ENCODE data around the gene PGM2L1.

Gene PGM2L1

DNA sequence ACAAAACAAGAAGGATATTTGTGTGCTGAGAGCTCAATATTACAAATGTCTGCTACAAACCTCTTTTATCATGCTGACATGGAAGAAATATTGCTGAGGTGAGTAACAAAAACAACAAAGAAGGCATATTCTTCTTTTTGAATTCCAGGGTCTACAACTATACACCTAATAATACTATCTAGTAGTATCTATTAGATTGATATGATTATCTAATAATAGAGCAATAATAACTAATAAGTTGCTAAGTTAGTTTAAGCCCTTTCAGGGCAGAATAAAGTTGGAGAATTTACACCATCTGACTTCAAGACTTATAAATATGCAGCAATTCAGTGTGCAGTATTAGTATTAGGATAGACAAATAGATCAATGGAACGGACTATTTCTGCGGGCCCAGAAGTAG, 11.4 kb upstream of the PGM2L1 start:
- no peak for TF ChIP-seq POLR2AphosphoS5 (IDR thresholded peaks at IDR 0.05; ENCODE audit: low read depth, low read length)
- TF ChIP-seq POLR2A (IDR thresholded peaks at IDR 0.05; ENCODE audit: low read depth, low read length): no peak
- TF ChIP-seq SPI1 (IDR thresholded peaks at IDR 0.05; ENCODE audit: low read depth, low read length): no peak
- no peak for TF ChIP-seq POU2F2 (IDR thresholded peaks at IDR 0.05; ENCODE audit: low read depth, low read length)
- TF ChIP-seq PAX5 (IDR thresholded peaks at IDR 0.05; ENCODE audit: insufficient read depth, low read length, severe bottlenecking): no peak
- no peak for TF ChIP-seq TAF1 (IDR thresholded peaks at IDR 0.05; ENCODE audit: low read depth, low read length)
- DNase-seq (ENCODE audit: insufficient read length, low spot score) (no peak), FAIRE-seq (no peak)

DNA sequence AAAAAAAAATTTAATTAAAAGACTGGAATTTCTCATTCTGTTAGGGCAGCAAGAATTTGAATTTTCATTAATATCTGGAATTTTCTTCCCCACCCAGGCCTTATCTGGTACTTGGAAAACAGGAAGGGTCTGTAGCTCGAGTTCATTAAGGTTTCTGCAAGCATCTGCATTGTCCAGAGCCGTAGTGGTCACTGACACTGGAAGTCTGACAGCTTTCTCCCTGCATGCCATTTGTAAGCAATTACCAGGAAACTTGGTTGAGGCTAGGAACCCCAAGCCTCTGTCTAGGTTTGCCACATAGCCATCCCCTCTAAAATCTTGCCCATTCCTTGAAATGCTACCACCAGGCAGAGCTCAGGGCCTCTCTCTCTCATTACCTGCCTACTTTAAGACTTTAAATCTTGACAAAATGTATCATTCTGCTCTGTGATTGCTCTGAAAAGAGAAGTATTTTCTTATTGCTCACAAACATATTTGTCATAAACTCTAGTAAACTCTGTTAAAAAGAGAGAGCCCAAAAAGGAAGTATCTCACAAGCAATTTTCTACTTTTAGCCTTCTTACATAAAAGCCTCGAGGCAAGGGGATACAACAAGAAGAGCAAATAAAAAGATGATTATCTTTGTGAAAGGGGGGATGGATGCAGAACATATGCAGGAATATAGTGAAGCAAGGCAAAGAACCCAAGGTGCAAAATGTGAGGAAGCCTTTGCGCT, 5.5 kb upstream of the PGM2L1 start:
- no peak for DNase-seq (ENCODE audit: insufficient read length, low spot score)
- FAIRE-seq: no peak
- TF ChIP-seq PAX5 (IDR thresholded peaks at IDR 0.05; ENCODE audit: insufficient read depth, low read length, severe bottlenecking) (no peak), SPI1 (IDR thresholded peaks at IDR 0.05; ENCODE audit: low read depth, low read length) (no peak), POLR2AphosphoS5 (IDR thresholded peaks at IDR 0.05; ENCODE audit: low read depth, low read length) (no peak)

DNA sequence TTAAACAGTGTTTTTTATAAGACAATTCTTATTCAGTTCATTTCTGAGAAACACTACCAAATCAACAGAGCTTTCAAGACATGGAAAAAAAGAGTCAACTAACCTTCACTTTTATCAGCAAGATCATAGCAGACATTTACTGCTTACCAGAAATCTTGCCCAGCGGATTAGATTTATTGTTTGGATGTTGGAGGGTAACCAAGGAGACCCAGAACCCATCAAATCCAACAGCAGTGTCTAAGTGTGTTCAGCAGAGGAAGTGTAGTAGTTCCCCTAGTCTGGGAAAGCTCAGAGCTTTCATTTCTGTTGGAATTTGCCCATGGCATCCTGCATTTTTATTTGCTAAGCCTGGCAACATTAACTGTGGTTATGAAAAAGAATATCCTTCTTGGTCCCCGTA, 2.4 kb upstream of the PGM2L1 start:
- no peak for DNase-seq (ENCODE audit: insufficient read length, low spot score)
- TF ChIP-seq SPI1 (IDR thresholded peaks at IDR 0.05; ENCODE audit: low read depth, low read length) (no peak), POU2F2 (IDR thresholded peaks at IDR 0.05; ENCODE audit: low read depth, low read length) (no peak), TAF1 (IDR thresholded peaks at IDR 0.05; ENCODE audit: low read depth, low read length) (no peak), PAX5 (IDR thresholded peaks at IDR 0.05; ENCODE audit: insufficient read depth, low read length, severe bottlenecking) (no peak), POLR2AphosphoS5 (IDR thresholded peaks at IDR 0.05; ENCODE audit: low read depth, low read length) (no peak), POLR2A (IDR thresholded peaks at IDR 0.05; ENCODE audit: low read depth, low read length) (no peak)
- FAIRE-seq: no peak

DNA sequence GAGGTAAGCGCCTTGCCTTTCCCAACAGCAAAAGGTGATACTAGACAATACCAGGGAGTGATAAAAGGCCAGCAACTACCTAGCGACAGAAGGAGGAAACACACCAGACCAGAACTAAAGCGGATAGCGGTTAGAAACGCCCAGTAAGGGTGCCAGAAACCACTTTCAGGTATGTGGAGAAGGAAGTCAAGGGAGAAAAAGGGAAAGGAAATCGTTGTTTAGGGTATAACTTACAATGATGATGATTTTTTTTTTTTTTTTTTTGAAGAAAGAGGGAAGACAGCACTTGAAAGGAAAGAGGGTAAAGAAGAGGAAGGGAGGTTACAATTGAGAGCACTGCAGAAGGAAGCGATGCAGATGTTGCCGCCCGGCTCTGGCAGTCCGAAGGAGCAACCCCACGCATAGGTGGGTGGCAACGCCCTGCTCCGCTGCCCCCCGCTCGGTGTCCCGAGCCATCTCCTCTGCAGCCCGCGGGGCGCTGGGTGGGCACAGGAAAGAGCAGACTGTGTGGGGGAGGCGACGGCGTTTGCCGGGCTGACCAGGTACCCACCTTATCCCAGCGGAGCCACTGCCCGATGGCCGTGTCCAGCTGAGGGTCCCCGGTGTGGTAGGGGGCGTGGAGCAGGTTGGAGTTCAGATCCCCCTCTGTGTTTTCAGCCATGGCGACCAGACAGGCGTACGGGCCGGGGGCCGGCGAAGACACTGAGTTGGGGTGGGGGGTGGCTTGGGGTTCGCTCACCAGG, 561 bp downstream of the PGM2L1 start:
- DNase-seq (ENCODE audit: insufficient read length, low spot score) (peak; percentile 25), FAIRE-seq (peak; percentile 16)
- TF ChIP-seq TAF1 (IDR thresholded peaks at IDR 0.05; ENCODE audit: low read depth, low read length): no peak
- TF ChIP-seq POLR2A (IDR thresholded peaks at IDR 0.05; ENCODE audit: low read depth, low read length): no peak
- TF ChIP-seq SPI1 (IDR thresholded peaks at IDR 0.05; ENCODE audit: low read depth, low read length): no peak
- TF ChIP-seq PAX5 (IDR thresholded peaks at IDR 0.05; ENCODE audit: insufficient read depth, low read length, severe bottlenecking): no peak
- no peak for TF ChIP-seq POLR2AphosphoS5 (IDR thresholded peaks at IDR 0.05; ENCODE audit: low read depth, low read length)
- TF ChIP-seq POU2F2 (IDR thresholded peaks at IDR 0.05; ENCODE audit: low read depth, low read length): no peak

DNA sequence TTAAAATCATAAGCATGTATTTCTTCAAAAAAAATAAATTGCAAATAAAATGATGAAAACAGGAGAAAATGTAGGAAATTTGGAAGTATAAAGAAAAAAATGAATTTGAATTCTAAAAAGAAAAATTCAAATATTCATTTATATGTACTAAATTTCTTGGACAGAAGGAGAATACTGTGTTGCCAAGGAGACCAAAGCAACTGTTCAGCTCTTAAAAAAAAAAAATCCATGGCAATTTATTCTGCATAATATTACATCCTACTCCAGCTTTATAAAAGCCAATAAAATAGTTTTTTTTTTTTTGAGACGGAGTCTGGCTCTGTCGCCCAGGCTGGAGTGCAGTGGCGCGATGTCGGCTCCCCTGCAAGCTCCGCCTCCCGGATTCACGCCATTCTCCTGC, 6.0 kb downstream of the PGM2L1 start:
- TF ChIP-seq POLR2A (IDR thresholded peaks at IDR 0.05; ENCODE audit: low read depth, low read length): no peak
- TF ChIP-seq PAX5 (IDR thresholded peaks at IDR 0.05; ENCODE audit: insufficient read depth, low read length, severe bottlenecking): no peak
- no peak for TF ChIP-seq POU2F2 (IDR thresholded peaks at IDR 0.05; ENCODE audit: low read depth, low read length)
- FAIRE-seq (no peak), DNase-seq (ENCODE audit: insufficient read length, low spot score) (no peak)

DNA sequence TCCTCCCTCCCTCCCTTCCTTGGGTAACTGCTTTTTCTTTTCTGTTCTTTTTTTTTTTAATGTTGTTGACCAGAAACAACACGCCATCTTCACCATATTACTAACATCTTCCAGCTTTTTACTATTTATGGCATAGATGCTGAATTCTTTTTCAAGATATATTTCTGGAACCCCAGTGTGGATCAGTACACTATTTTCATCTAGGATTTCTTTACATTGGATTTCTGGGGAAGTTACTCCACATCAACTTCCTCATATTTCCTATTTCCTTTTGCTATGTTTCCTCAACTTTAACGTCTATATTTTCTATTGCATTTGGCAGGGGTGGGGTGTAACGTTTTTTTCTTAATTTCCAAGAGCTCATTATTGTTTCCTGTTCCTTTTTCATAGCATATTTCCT, 7.0 kb downstream of the PGM2L1 start:
- no peak for FAIRE-seq
- TF ChIP-seq POLR2AphosphoS5 (IDR thresholded peaks at IDR 0.05; ENCODE audit: low read depth, low read length) (no peak), SPI1 (IDR thresholded peaks at IDR 0.05; ENCODE audit: low read depth, low read length) (no peak), POU2F2 (IDR thresholded peaks at IDR 0.05; ENCODE audit: low read depth, low read length) (no peak), PAX5 (IDR thresholded peaks at IDR 0.05; ENCODE audit: insufficient read depth, low read length, severe bottlenecking) (no peak)
- DNase-seq (ENCODE audit: insufficient read length, low spot score): no peak

DNA sequence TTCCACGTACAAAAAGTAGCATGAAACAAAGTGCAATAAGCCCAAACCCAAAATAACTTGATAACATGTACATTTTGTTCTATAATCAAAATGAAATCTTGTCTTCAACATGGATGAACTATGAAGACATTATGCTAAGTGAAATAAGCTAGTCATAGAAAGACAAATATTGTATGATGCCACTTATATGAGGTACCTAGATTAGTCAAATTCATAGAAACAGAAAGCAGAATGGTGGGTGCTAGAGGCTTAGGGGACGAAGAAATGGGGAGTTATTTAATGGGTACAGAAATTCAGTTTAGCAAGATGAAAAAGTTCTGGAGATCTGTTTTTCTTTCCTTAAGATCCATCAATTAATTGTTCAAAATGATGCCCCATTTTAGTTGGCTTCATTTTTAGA, 7.5 kb downstream of the PGM2L1 start:
- no peak for FAIRE-seq

DNA sequence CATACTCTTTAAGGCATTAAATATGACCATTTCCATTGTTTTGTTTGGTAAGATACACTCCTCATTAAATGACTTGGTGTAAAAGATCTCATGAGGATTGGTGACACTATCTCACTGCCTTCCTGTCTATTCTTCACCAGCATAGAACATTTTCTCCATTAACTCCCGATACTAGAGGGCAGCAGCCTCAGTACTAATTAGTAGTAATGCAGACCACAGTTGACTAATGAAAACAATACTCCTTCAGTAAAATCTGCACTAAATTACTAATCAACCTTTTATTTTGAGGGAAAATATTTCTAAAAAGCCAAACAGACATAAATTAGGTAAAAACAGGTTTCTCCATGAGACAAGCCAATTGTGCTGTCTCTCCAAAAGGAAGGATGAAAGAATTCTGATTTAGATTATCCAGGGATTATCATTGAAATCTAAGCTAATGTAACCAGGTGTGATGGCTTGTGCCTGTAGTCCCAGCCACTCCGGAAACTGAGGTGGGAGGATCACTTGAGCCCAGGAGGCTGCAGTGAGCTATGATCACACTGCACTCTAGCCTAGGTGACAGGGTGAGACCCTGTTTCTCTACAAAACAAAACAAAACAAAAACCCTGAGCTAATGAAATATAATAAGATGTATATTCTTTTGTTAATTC, 9.4 kb downstream of the PGM2L1 start:
- FAIRE-seq: peak; percentile 86

More for the DNA sequence above, 7.5 kb downstream of the PGM2L1 start:
- TF ChIP-seq POU2F2 (IDR thresholded peaks at IDR 0.05; ENCODE audit: low read depth, low read length) (no peak), SPI1 (IDR thresholded peaks at IDR 0.05; ENCODE audit: low read depth, low read length) (no peak), POLR2AphosphoS5 (IDR thresholded peaks at IDR 0.05; ENCODE audit: low read depth, low read length) (no peak), POLR2A (IDR thresholded peaks at IDR 0.05; ENCODE audit: low read depth, low read length) (no peak), PAX5 (IDR thresholded peaks at IDR 0.05; ENCODE audit: insufficient read depth, low read length, severe bottlenecking) (no peak), TAF1 (IDR thresholded peaks at IDR 0.05; ENCODE audit: low read depth, low read length) (no peak)
- DNase-seq (ENCODE audit: insufficient read length, low spot score): no peak

DNA sequence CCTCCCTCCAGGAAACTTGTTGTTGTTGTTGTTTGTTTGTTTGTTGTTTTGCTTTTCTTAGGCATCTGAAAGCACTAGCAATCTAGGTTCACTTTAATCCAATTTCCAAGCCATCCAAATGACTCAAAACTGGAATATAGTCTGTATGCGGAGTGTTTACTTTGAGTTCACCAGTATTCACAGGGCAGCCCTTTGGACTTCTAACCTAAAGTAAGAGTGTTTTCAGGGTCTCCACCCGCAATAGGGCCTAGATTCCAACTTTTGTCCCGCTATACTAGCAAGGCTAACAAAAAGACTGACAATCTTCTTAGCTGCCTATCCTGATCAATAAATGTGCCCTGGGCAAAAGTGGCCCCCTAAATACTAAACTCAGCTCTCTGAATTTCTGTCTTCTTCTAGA, 13.6 kb downstream of the PGM2L1 start:
- DNase-seq (ENCODE audit: insufficient read length, low spot score) (no peak), FAIRE-seq (no peak)
- TF ChIP-seq SPI1 (IDR thresholded peaks at IDR 0.05; ENCODE audit: low read depth, low read length) (no peak), POLR2AphosphoS5 (IDR thresholded peaks at IDR 0.05; ENCODE audit: low read depth, low read length) (no peak), PAX5 (IDR thresholded peaks at IDR 0.05; ENCODE audit: insufficient read depth, low read length, severe bottlenecking) (no peak), POLR2A (IDR thresholded peaks at IDR 0.05; ENCODE audit: low read depth, low read length) (no peak), POU2F2 (IDR thresholded peaks at IDR 0.05; ENCODE audit: low read depth, low read length) (no peak), TAF1 (IDR thresholded peaks at IDR 0.05; ENCODE audit: low read depth, low read length) (no peak)

More for the DNA sequence above, 9.4 kb downstream of the PGM2L1 start:
- DNase-seq (ENCODE audit: insufficient read length, low spot score): no peak
- TF ChIP-seq POU2F2 (IDR thresholded peaks at IDR 0.05; ENCODE audit: low read depth, low read length) (no peak), POLR2A (IDR thresholded peaks at IDR 0.05; ENCODE audit: low read depth, low read length) (no peak), POLR2AphosphoS5 (IDR thresholded peaks at IDR 0.05; ENCODE audit: low read depth, low read length) (no peak), TAF1 (IDR thresholded peaks at IDR 0.05; ENCODE audit: low read depth, low read length) (no peak), SPI1 (IDR thresholded peaks at IDR 0.05; ENCODE audit: low read depth, low read length) (no peak), PAX5 (IDR thresholded peaks at IDR 0.05; ENCODE audit: insufficient read depth, low read length, severe bottlenecking) (no peak)
